Mesenchymal stem cell (in vitro differentiated cells and primary cell): ENCODE measurements around the gene TRIM54.
"Not testable (repeated sequence)": the region's sequence is repeated elsewhere in the genome, so short reads cannot be mapped to it uniquely, and the experiment has no call there.

Source experiments
- DNase-seq: peaks from one replicate; pipeline ENCODE4 v3.0.0-alpha.2; 2013
- H2AFZ ChIP-seq: one replicate; pipeline ENCODE4 v1.6.1; 2013; ENCODE audit warnings: low read depth, mild to moderate bottlenecking, control low read depth, inconsistent platforms, low read length, moderate library complexity
- H2AK5ac ChIP-seq: 2 replicates; pipeline ENCODE4 v1.6.1; 2013; ENCODE audit warnings: low read length, moderate library complexity, mild to moderate bottlenecking, inconsistent platforms; ENCODE audit not compliant: severe bottlenecking
- H2BK120ac ChIP-seq: one replicate; pipeline ENCODE4 v1.6.1; 2013; ENCODE audit warnings: low read depth, mild to moderate bottlenecking, inconsistent platforms, low read length, moderate library complexity
- H2BK12ac ChIP-seq, 2 experiments: one replicate each; pipeline ENCODE4 v1.6.1; 2013; ENCODE audit warnings: inconsistent platforms in 2 of 2, low read length in 2 of 2, mild to moderate bottlenecking in 2 of 2, moderate library complexity in 2 of 2, control low read depth in 1 of 2
- H2BK15ac ChIP-seq: one replicate; pipeline ENCODE4 v1.6.1; 2013; ENCODE audit warnings: mild to moderate bottlenecking, low read depth, inconsistent platforms; ENCODE audit not compliant: poor library complexity, severe bottlenecking
- H2BK5ac ChIP-seq: 2 replicates; pipeline ENCODE4 v1.6.1; 2013; ENCODE audit warnings: low read depth, mild to moderate bottlenecking, low read length, control low read depth, inconsistent platforms; ENCODE audit not compliant: poor library complexity, severe bottlenecking
- H3K14ac ChIP-seq, 2 experiments: one replicate each; pipeline ENCODE4 v1.6.1; 2013; ENCODE audit warnings: inconsistent platforms in 2 of 2, low read length in 2 of 2, control low read depth in 1 of 2, mild to moderate bottlenecking in 1 of 2, moderate library complexity in 1 of 2
- H3K18ac ChIP-seq, 2 experiments: one replicate each; pipeline ENCODE4 v1.6.1; 2013; ENCODE audit warnings: inconsistent platforms in 2 of 2, low read length in 2 of 2, control low read depth in 1 of 2, low read depth in 1 of 2, mild to moderate bottlenecking in 1 of 2
- H3K23ac ChIP-seq, 2 experiments: one replicate each; pipeline ENCODE4 v1.6.1; 2013; ENCODE audit warnings: inconsistent platforms in 2 of 2, low read length in 2 of 2, mild to moderate bottlenecking in 2 of 2, moderate library complexity in 2 of 2, control low read depth in 1 of 2
- H3K27ac ChIP-seq: 2 replicates; pipeline ENCODE4 v1.5.1; 2013; ENCODE audit warnings: mild to moderate bottlenecking, moderate library complexity, low read length, control low read depth, inconsistent platforms; ENCODE audit not compliant: poor library complexity, severe bottlenecking
- H3K27me3 ChIP-seq, 2 experiments: 2 replicates each; pipeline versions ENCODE4 v1.6.1 to v1.7.0; 2013; ENCODE audit warnings: low read length in 2 of 2, mild to moderate bottlenecking in 2 of 2, moderate library complexity in 2 of 2, control low read depth in 1 of 2, inconsistent platforms in 1 of 2; ENCODE audit not compliant: control insufficient read depth in 1 of 2, insufficient read depth in 1 of 2
- H3K36me3 ChIP-seq, 2 experiments: 2 replicates each; pipeline versions ENCODE4 v1.6.1 to v1.7.0; 2013; ENCODE audit warnings: low read length in 2 of 2, control low read depth in 1 of 2, inconsistent platforms in 1 of 2, low read depth in 1 of 2, mild to moderate bottlenecking in 1 of 2; ENCODE audit not compliant: insufficient read depth in 2 of 2, control insufficient read depth in 1 of 2
- H3K4ac ChIP-seq, 2 experiments: one replicate each; pipeline ENCODE4 v1.6.1; 2013; ENCODE audit warnings: inconsistent platforms in 2 of 2, low read length in 2 of 2, mild to moderate bottlenecking in 2 of 2, moderate library complexity in 2 of 2, control low read depth in 1 of 2, low read depth in 1 of 2
- H3K4me1 ChIP-seq: 2 replicates; pipeline ENCODE4 v1.6.1; 2013; ENCODE audit warnings: low read depth, low read length, control low read depth; ENCODE audit not compliant: control insufficient read depth, insufficient read depth
- H3K4me2 ChIP-seq: 2 replicates; pipeline ENCODE4 v1.6.1; 2013; ENCODE audit warnings: low read length, mild to moderate bottlenecking, inconsistent platforms; ENCODE audit not compliant: poor library complexity, severe bottlenecking
- H3K4me3 ChIP-seq, 2 experiments: 2 replicates each; pipeline versions ENCODE4 v1.5.1 to v1.7.0; 2013; ENCODE audit warnings: low read length in 2 of 2, mild to moderate bottlenecking in 2 of 2, control low read depth in 1 of 2, low read depth in 1 of 2; ENCODE audit not compliant: insufficient read depth in 1 of 2
- H3K79me1 ChIP-seq: replicated peaks from 2 replicates; pipeline ENCODE4 v1.6.1; 2013; ENCODE audit warnings: mild to moderate bottlenecking, control low read depth, low read length, inconsistent platforms; ENCODE audit not compliant: poor library complexity, severe bottlenecking
- H3K9ac ChIP-seq: 2 replicates; pipeline ENCODE4 v1.7.0; 2013; ENCODE audit warnings: mild to moderate bottlenecking, low read length, moderate library complexity
- H3K9me3 ChIP-seq: 2 replicates; pipeline ENCODE4 v1.7.0; 2013; ENCODE audit warnings: mild to moderate bottlenecking, low read length; ENCODE audit not compliant: control insufficient read depth
- H4K8ac ChIP-seq: one replicate; pipeline ENCODE4 v1.6.1; 2013; ENCODE audit warnings: inconsistent platforms, mild to moderate bottlenecking, low read length, moderate library complexity
- H4K91ac ChIP-seq: one replicate; pipeline ENCODE4 v1.6.1; 2013; ENCODE audit warnings: mild to moderate bottlenecking, low read length, inconsistent platforms
- WGBS: methylation state at CpG from one replicate; pipeline ENCODE4 v1.1.7; 2013; ENCODE audit warnings: mixed read lengths; 5-methylcytosine and 5-hydroxymethylcytosine counted together

The TRIM54 gene

DNA sequence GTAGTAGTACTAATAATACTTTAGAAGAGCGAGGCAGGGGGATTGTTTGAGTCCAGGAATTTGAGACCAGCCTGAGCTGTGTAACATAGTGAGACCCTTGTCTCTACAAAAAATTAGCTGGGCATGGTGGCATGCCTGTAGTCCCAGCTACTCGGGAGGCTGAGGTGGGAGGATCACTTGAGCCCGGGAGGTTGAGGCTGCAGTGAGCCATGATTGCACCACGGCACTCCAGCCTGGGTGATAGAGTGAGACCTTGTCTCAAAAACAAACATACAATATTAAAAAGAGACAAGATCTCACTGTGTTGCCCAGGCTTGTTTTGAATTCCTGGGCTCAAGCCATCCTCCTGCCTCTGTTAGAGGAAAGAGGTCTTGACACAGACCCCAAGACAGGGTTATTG, 18.4 kb downstream of the TRIM54 start:
- peaks cover 30 to 45% of the 10 kb centered on the region in 2 experiments for H3K27me3 ChIP-seq
- not testable (repeated sequence) for H3K79me1 ChIP-seq, H3K27ac ChIP-seq, H2BK15ac ChIP-seq, H4K91ac ChIP-seq, H2AK5ac ChIP-seq, H2BK12ac ChIP-seq, H3K9me3 ChIP-seq, H2BK5ac ChIP-seq, H3K4me2 ChIP-seq, H3K4me3 ChIP-seq, H3K4ac ChIP-seq, H3K9ac ChIP-seq, H3K36me3 ChIP-seq, H3K4me1 ChIP-seq, H2AFZ ChIP-seq, H3K14ac ChIP-seq, H2BK120ac ChIP-seq, H3K18ac ChIP-seq, H3K23ac ChIP-seq, H4K8ac ChIP-seq, DNase-seq
- WGBS = 90% methylated on average over 3 of the region's 4 CpGs

GRCh38 chr2:27303093-27304025, 21.1 kb downstream of the TRIM54 start:
- Histone ChIP-seq H3K14ac (no peak overlapping the region), H2AK5ac (no peak overlapping the region), H3K4ac (no peak overlapping the region), H3K4me2 (no peak overlapping the region), H2BK12ac (no peak overlapping the region), H3K27ac (no peak overlapping the region), H2BK120ac (no peak overlapping the region), H2BK15ac (no peak overlapping the region), H3K4me3 (peak overlapping the region in 1 of 2 experiments; percentile 65), H2BK5ac (no peak overlapping the region), H3K36me3 (no peaks in the 10 kb centered on the region), H4K91ac (no peak overlapping the region), H2AFZ (no peak overlapping the region), H3K27me3 (peaks cover 46 to 51% of the 10 kb centered on the region in 2 experiments), H3K79me1 (no peaks in the 10 kb centered on the region), H3K9ac (peak overlapping the region; percentile 55), H3K23ac (no peak overlapping the region), H3K4me1 (peaks cover 14% of the 10 kb centered on the region), H3K9me3 (peaks cover 6% of the 10 kb centered on the region), H4K8ac (peak overlapping the region; percentile 4), H3K18ac (no peak overlapping the region)
- 51% methylated on average over 23 of the region's 25 CpGs for WGBS
- DNase-seq = peak; percentile 74

GRCh38 chr2:27304488-27305240, 22.4 kb downstream of the TRIM54 start:
- Histone ChIP-seq H3K14ac (no peak overlapping the region), H3K4ac (peak overlapping the region in 1 of 2 experiments; percentile 2), H2AFZ (no peak overlapping the region), H2BK120ac (no peak overlapping the region), H3K27ac (no peak overlapping the region), H3K4me1 (peaks cover 16% of the 10 kb centered on the region), H3K36me3 (peaks cover 1 to 11% of the 10 kb centered on the region in 2 experiments), H3K27me3 (peaks cover 43 to 48% of the 10 kb centered on the region in 2 experiments), H3K18ac (no peak overlapping the region), H3K4me2 (no peak overlapping the region), H4K8ac (no peak overlapping the region), H3K79me1 (no peaks in the 10 kb centered on the region), H3K23ac (no peak overlapping the region), H2BK5ac (no peak overlapping the region), H3K9ac (no peak overlapping the region), H4K91ac (no peak overlapping the region), H3K9me3 (peaks cover 6% of the 10 kb centered on the region), H2AK5ac (no peak overlapping the region), H2BK12ac (no peak overlapping the region), H2BK15ac (no peak overlapping the region), H3K4me3 (no peak overlapping the region)
- no peak for DNase-seq
- 86% methylated on average over 12 of the region's 13 CpGs for WGBS

DNA sequence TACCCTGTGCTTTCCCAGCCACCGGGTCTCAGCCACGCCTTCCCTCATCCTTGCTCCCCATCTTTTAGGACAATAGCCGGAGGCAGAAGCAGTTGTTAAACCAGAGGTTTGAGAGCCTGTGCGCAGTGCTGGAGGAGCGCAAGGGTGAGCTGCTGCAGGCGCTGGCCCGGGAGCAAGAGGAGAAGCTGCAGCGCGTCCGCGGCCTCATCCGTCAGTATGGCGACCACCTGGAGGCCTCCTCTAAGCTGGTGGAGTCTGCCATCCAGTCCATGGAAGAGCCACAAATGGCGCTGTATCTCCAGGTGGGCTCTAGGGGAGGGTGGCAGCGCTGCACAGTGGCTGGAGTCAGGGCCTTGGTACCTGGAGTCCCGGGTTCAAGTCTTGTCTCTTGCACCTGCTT, 23.3 kb downstream of the TRIM54 start:
- no peak for DNase-seq

More for the DNA sequence above, 23.3 kb downstream of the TRIM54 start:
- H2AFZ ChIP-seq = no peak overlapping the region
- no peak overlapping the region for H4K91ac ChIP-seq
- no peak overlapping the region for H4K8ac ChIP-seq
- no peak overlapping the region for H2BK15ac ChIP-seq
- no peak overlapping the region for H2AK5ac ChIP-seq
- H2BK5ac ChIP-seq = no peak overlapping the region
- peaks cover 43 to 48% of the 10 kb centered on the region in 2 experiments for H3K27me3 ChIP-seq
- H3K79me1 ChIP-seq = no peaks in the 10 kb centered on the region
- no peak overlapping the region for H3K14ac ChIP-seq
- WGBS = 94% methylated on average over 16 of the region's 16 CpGs
- H3K27ac ChIP-seq = no peak overlapping the region
- H3K9ac ChIP-seq = no peak overlapping the region
- H2BK120ac ChIP-seq = no peak overlapping the region
- H3K4me1 ChIP-seq = peaks cover 16% of the 10 kb centered on the region
- H3K9me3 ChIP-seq = peaks cover 6% of the 10 kb centered on the region
- H2BK12ac ChIP-seq = no peak overlapping the region
- H3K36me3 ChIP-seq = peaks cover 6 to 17% of the 10 kb centered on the region in 2 experiments
- H3K18ac ChIP-seq = no peak overlapping the region
- no peak overlapping the region for H3K4ac ChIP-seq
- H3K23ac ChIP-seq = no peak overlapping the region
- no peak overlapping the region for H3K4me3 ChIP-seq
- H3K4me2 ChIP-seq = no peak overlapping the region
